Right hindlimb (tissue), 1 donor: ENCODE results near the gene SREBF1.
"Not testable (repeated sequence)": the region's sequence is repeated elsewhere in the genome, so short reads cannot be mapped to it uniquely, and the experiment has no call there.

ENCODE experiments used
- DNase-seq: peaks from one replicate; pipeline ENCODE4 v3.0.0-alpha.2; 2018

SREBF1 gene

DNA sequence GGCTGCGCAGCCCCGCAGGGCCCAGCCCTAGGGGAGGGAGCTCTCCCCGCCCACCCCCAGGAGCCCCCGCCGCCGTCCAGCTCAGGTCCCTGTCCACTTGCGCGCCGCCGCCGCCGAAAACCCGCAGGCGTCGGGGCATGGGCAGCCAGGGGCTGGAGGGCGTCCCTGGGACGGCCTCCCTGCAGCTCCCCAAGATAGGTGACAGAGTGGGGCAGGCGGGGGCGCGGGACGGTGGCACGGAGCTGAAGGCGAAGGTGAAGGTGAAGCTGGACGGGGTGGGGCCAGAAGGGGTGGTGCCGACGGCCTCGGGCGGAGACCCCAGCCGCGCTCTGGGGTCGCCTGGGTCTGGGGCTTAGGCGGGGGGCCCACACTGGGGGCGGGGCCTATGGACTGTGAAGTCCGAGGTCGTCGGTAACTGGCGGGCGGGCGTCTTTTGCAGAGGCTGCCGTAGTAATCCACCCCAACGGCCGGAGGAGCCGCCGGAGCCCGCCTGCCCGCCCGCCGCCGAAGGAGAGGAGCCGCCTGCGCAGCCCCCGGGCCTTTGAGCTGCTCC, 27.2 kb downstream of the SREBF1 start:
- DNase-seq = no peak

DNA sequence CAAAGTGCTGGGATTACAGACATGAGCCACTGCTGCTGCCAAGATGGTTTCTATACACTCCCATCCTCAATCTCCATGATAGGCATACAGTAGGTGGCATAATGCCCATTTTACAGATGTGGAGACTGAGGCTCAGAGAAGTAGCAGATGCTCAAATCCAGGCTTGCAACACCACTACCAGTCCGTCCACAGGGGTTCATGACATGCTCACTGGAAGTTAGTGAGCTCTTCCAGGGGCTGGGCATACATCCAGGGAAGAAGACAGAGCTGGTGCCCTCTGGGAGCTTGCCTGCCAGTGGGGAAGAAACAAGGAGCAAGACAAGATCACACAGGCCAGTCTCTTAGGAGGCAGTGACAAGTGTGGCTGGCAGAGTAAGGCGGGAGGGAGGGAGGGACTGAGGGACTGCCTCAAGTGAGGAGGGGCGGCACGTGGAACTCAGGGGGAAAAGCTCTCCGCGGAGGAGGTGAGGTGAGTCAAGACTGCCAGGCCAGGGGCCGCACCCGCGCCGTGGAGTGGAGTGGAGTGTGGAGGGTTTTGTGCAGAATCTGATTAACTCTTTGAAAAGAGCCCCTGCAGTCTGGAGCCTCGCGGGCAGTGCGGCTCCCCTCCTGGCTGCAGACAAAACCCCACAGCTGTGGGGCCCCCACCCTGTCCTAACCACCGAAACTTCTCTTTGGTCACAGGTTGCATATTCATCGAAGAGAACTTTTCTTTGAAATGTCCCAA, 27.9 kb downstream of the SREBF1 start:
- no peak for DNase-seq

DNA sequence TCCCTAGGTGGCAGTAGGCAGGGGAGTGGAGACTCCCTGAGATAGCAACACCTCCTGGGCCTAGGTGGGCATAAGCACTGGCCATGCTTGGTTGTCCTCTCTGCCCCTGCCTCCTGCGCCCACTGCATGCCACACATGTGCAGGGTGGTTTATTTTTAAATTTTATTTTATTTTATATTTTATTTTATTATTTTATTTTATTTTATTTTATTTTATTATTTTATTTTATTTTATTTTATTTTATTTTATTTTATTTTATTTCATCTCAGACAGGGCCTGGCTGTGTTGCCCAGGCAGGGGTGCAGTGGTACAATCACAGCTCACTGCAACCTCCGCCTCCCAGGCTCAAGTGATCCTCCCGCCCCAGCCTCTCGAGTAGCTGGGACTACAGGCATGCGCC, 28.6 kb downstream of the SREBF1 start:
- not testable (repeated sequence) for DNase-seq

DNA sequence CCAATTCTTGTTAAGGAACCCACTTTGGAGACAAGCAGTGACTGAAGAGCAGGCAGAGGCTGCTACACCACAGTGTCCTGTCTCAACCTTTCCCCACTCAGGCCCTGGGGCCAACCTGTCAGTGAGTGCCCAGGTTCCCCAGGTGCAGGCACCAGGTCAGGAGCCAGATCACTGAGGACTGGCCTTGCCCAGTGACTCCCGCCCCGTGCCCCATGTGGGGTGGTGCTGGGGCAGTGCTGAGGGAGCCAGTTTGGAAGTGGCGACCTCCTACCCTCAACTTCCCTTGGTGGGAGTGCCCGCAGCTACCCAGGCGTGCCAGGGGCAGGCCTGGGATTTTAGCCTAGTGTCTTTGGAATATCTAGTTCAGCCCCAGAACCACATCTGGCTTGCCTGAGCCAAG, 29.3 kb downstream of the SREBF1 start:
- DNase-seq = no peak

DNA sequence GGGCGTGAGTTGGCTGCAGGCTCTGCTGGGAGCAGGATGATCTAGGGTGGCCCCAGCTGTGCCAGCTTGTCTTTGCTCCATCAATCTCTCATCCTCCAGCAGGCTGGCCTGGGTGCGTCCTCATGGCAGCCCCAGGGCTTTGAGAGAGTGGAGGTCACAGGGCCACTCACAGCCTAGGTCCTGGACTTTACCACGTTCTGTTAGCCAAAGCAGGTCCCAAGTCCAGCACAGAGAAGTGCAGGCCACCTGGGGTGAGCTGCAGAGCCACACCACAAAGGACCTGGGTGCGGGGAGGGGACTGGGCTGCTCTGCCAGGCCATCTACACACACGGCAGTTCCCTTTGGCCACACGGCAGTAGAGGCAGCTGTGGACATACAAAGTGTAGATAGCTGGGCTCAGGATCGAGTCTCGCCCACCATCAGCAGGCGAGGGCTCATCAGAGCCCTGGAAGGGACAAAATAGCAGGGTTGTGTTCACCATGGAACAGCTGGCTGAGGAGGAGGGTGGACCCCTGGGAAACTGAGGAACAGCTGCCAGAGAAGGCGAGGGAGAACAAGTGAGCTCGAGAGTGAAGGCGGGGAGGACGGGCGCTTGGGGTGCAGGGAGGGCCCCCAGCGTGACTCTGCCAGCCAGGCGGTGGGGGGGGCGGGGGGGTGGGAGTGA, 30.0 kb downstream of the SREBF1 start:
- no peak for DNase-seq

DNA sequence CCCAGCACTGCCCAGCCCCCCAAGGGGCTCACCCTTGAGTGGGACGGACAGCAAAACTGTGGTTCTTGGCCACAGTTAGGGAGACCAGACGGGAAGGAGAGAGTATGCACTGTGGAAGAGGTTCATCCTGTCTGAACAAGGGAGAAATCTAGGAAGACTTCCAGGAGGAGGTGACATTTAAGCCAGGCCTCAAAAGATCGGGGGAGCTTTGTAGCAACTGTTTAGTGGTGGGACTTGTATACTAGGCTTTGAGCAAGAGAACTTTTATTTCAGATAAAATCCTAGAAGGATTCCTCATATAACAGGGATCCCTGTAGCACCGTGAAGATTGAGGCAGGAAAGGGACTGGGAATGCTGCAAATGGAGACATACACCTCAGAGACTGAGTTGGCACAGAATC, 30.8 kb downstream of the SREBF1 start:
- DNase-seq = no peak

DNA sequence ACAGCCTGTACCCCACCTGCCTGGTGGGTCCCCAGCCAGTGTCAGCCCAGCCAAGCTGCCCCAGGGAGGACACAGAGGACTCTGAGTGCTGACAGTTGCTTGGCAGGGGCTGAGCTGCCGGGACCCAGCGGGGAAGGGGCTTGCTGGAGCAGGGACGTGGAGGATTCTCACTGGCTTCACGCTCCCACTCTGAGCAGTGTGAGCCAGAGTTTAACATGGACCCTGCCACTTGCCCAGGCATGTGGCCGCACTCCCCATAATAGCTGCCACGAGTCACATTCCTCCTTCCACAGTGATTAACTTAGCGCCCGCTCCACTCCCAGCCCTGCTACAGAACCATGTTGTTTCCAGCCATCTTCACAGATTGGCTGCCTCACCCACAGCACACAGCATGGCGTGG, 31.2 kb downstream of the SREBF1 start:
- DNase-seq = no peak

DNA sequence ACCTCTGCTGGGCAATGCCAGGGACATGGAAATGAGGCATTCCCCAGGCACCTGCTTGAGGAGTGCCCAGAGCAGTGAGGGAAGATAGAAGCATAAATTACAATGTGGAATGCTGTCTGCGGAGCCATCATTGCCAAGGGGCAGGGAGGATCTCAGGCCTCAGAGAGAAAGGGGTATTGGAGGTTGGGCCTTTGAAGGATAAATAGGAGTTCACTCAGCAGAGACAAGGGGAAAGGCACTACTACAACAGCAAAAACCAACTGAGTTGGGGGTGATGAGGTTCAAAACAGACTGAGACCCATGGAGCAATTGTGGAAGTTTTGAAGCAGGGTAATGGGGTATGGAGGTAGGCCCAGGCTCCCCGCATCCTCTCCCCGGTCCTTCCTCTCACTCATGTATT, 32.8 kb downstream of the SREBF1 start:
- no peak for DNase-seq

DNA sequence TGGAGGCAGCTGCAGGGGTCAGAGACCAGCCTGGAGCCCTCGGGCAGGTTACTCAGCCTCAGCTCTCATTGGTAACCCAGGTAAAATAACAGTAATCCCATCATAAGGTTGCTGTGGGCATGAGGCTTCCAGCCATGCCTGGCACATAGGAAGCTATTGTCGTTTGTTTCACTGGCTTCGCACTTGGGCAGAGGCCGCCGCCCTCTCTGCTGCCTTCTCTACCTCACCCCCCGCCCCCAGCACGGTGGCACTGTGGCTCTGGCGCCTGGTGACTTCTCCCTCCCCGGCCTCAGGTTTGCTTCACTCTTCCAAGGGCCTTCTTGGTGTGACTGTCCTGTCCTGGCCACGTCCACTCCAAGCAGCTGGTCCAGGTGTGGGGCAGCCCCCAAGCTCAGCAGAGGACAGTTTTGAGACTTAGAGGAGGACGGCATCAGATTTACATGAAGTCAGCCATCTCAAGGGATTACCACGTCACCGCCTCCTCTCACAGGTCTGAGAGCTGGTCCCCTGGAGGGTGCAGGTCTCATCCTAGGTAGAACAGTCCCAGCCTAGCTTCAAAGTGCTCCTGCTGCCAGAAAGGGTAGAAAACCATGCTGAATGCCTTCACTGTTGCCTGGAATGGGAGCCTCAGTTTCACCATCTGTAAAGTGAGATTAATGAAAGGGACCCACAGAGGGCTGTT, 34.8 kb downstream of the SREBF1 start:
- DNase-seq = no peak

DNA sequence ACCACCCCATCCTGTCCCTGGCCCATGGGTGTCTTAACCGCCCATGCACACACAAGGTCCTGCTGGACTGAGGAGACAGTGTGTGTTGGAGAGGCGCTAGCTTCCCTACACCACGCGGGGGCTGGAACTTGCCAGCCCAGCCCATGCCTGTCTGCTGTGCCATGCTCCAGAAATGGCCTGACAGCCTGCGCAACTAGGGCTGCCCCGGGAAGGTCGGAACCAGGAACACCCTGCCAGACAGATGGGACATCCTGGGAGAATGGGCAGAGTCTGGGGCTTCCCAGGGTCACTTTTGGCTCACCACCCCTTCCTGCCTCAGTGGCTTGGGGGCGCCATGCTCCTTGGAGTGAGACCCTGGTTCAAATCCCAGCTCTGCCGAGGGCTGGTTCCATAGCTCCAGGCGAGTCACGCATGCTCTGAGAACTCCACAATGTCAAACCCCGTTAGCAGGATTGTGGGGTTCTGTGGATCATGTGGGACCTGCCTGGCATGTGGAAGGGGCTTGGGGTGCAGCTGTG, 36.2 kb downstream of the SREBF1 start:
- no peak for DNase-seq

DNA sequence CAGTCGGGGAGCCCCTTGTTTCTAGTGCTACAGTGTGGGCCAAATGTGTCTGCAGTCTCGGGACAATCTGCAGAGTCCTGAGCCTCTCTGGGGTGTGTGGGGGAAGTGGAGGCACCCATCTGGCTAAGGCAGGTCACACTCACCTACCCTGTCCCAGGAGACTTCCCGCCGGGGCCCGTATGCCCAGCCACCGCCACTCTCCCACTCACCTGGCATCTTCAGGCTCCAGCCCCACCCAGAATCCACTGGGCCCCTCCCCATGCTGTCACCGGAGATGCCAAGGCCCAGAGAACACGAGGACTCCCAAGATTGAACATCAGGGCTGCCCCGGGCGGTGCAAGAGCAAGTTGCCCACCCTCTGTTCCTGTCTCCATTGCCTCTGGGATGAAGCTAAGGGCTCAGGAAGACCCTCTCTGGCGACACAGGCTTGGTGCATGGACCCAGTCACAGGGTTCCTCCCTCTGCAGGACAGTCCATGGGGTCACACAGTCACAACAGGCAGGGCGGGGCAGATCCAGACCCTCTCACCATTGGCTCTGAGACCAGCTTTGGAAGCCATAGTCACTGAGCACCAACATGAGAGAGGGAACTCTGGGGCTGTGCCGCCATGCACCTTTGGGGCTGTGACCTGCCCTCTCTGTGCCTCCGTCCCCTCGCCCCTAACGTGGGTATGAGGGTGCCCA, 38.1 kb downstream of the SREBF1 start:
- no peak for DNase-seq

DNA sequence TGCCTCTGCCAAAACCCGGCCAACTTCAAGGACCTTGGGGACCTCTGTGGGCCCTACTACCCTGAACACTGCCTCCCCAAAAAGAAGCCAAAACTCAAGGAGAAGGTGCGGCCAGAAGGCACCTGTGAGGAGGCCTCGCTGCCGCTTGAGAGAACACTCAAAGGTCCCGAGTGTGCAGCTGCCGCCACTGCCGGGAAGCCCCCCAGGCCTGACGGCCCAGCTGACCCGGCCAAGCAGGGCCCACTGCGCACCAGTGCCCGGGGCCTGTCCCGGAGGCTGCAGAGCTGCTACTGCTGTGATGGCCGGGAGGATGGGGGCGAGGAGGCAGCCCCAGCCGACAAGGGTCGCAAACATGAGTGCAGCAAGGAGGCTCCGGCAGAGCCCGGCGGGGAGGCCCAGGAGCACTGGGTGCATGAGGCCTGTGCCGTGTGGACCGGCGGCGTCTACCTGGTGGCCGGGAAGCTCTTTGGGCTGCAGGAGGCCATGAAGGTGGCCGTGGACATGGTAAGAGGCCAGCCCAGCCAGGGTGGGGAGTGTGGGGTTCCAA, 38.7 kb downstream of the SREBF1 start:
- no peak for DNase-seq

DNA sequence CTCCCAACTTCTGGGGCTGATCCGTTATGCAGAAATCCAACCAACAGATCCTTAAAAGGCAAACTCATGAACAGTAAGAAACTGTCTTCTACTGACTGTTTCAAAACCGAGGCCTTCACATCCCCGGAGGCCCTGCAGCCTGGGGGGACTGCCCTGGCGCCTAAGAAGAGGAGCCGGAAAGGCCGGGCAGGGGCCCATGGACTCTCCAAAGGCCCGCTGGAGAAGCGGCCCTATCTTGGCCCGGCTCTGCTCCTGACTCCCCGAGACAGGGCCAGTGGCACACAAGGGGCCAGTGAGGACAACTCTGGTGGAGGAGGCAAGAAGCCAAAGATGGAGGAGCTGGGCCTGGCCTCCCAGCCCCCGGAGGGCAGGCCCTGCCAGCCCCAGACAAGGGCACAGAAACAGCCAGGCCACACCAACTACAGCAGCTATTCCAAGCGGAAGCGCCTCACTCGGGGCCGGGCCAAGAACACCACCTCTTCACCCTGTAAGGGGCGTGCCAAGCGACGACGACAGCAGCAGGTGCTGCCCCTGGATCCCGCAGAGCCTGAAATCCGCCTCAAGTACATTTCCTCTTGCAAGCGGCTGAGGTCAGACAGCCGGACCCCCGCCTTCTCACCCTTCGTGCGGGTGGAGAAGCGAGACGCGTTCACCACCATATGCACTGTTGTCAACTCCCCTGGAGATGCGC, 39.5 kb downstream of the SREBF1 start:
- DNase-seq = no peak

DNA sequence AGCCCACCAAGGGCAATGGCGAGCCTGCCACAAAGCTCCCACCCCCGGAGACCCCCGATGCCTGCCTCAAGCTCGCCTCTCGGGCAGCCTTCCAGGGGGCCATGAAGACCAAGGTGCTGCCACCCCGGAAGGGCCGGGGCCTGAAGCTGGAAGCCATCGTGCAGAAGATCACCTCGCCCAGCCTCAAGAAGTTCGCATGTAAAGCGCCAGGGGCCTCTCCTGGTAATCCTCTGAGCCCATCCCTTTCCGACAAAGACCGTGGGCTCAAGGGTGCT, 40.1 kb downstream of the SREBF1 start:
- DNase-seq = no peak

DNA sequence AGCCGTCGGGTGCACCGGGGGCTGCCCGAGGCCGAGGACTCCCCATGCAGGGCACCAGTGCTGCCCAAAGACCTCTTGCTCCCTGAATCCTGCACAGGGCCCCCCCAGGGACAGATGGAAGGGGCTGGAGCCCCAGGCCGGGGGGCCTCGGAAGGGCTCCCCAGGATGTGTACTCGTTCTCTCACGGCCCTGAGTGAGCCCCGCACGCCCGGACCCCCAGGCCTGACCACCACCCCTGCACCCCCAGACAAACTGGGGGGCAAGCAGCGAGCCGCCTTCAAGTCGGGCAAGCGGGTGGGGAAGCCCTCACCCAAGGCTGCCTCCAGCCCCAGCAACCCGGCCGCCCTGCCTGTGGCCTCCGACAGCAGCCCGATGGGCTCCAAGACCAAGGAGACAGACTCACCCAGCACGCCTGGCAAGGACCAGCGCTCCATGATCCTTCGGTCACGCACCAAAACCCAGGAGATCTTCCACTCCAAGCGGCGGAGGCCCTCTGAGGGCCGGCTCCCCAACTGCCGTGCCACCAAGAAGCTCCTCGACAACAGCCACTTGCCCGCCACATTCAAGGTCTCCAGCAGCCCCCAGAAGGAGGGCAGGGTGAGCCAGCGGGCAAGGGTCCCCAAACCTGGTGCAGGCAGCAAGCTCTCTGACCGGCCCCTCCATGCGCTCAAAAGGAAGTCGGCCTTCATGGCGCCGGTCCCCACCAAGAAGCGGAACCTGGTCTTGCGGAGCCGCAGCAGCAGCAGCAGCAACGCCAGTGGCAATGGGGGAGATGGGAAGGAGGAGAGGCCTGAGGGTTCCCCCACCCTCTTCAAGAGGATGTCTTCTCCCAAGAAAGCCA, 40.6 kb downstream of the SREBF1 start:
- DNase-seq = no peak

DNA sequence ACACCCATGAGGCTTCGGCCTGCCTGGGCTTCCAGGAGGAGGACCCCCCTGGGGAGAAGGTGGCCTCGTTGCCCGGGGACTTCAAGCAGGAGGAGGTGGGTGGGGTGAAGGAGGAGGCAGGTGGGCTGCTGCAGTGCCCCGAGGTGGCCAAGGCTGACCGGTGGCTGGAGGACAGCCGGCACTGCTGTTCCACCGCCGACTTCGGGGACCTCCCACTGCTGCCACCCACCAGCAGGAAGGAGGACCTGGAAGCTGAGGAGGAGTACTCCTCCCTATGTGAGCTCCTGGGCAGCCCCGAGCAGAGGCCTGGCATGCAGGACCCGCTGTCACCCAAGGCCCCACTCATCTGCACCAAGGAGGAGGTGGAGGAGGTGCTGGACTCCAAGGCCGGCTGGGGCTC, 41.5 kb downstream of the SREBF1 start:
- no peak for DNase-seq

DNA sequence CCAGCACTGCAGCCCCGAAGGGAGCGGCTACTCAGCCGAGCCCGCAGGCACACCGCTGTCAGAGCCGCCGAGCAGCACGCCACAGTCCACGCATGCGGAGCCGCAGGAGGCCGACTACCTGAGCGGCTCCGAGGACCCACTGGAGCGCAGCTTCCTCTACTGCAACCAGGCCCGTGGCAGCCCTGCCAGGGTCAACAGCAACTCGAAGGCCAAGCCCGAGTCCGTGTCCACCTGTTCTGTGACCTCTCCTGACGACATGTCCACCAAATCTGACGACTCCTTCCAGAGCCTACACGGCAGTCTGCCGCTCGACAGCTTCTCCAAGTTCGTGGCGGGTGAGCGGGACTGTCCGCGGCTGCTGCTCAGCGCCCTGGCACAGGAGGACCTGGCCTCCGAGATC, 42.4 kb downstream of the SREBF1 start:
- no peak for DNase-seq

DNA sequence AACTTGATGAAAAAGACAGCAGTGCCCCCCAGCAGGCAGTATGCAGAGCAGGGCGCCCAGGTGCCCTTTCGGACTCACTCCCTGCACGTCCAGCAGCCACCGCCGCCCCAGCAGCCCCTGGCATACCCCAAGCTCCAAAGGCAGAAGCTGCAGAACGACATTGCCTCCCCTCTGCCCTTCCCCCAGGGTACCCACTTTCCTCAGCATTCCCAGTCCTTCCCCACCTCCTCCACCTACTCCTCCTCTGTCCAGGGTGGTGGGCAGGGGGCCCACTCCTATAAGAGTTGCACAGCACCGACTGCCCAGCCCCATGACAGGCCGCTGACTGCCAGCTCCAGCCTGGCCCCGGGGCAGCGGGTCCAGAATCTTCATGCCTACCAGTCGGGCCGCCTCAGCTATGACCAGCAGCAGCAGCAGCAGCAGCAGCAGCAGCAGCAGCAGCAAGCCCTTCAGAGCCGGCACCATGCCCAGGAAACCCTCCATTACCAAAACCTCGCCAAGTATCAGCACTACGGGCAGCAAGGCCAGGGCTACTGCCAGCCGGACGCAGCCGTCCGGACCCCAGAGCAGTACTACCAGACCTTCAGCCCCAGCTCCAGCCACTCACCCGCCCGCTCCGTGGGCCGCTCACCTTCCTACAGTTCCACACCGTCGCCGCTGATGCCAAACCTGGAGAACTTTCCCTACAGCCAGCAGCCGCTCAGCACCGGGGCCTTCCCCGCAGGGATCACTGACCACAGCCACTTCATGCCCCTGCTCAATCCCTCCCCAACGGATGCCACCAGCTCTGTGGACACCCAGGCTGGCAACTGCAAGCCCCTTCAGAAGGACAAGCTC, 43.2 kb downstream of the SREBF1 start:
- DNase-seq = no peak

DNA sequence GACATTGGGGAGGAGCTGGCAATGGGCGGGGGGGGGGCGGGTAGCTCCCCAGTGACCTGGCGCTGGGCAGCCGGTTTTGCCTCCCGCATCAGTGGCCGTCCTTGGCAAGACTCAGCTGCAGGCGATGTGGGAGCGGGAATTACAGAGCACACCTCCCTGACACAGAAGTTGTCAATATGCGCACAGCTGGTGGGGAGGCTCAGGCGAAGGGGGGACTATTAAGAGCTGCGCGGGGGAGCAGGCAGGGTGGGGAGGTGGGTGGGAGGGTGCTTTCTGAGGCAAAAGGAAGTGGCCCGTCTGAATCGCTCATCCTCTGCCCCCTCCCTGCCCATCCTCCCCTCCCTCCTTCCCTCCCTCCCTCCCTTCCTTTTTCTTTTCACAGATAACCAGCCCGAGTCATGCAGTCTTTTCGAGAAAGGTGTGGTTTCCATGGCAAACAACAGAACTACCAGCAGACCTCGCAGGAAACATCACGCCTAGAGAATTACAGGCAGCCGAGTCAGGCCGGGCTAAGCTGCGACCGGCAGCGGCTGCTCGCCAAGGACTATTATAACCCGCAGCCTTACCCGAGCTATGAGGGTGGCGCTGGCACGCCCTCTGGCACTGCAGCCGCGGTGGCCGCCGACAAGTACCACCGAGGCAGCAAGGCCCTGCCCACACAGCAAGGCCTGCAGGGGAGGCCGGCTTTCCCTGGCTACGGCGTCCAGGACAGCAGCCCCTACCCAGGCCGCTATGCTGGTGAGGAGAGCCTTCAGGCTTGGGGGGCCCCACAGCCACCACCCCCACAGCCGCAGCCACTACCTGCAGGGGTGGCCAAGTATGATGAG, 44.0 kb downstream of the SREBF1 start:
- DNase-seq = peak; percentile 64
